Measurements from ENCODE around the gene JAKMIP1. TPM values are rescaled to one million over a fixed set of nuclear protein-coding genes. Genes with fewer than 3 reads are reported as not detected.
A peak's percentile ranks its signal among the peaks of the same experiment; 100 is the strongest.

The JAKMIP1 gene
- polyA plus RNA-seq, 3 donors from 2014 or later, result 1.2 to 7.9 (median 6.5) TPM

GRCh38 chr4:6204098-6204497 lies 3.7 kb upstream of the JAKMIP1 start:
- H3K4me1 Mint-ChIP-seq, result peaks cover 11 to 14% of the 10 kb centered on the region in 2 donors
- peaks cover 0 to 4% (median 0%) of the 10 kb centered on the region in 6 donors for H3K9me3 Mint-ChIP-seq
- H3K36me3 Mint-ChIP-seq, result no peaks in the 10 kb centered on the region
- no peak for DNase-seq
- no peak overlapping the region for H3K4me3 Mint-ChIP-seq
- H3K27ac Mint-ChIP-seq, result no peak overlapping the region
- peaks cover 1 to 9% (median 7%) of the 10 kb centered on the region in 3 donors for H3K27me3 Mint-ChIP-seq (ENCODE audit: low read depth in 3 of 3)

DNA sequence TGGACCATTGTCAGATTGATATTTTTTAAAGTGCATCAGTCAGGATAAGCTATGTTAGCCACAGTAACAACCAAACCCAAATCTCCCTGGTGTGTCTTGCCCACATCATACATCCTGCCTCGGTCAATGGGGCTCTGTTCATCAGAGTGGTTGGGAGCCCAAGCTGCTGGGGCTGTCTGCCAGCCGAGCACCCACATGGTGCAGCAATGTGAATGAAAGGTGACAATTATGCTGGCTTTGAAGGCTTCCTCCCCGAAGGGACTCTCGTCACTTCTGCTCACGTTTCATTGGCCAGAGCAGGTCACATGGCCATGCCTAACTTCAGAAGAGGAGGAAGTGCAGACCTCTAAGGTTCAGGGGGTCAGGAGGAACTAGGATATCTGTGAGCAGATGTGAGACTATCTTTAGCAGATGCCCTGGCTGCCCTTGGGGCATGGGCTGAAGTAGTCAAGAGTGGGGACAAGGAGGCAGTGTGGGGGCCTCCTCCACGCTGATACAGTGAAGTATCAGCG lies 1.3 kb upstream of the JAKMIP1 start:
- peaks cover 0 to 4% (median 0%) of the 10 kb centered on the region in 6 donors for H3K9me3 Mint-ChIP-seq
- peaks cover 4 to 14% (median 8%) of the 10 kb centered on the region in 3 donors for H3K27me3 Mint-ChIP-seq (ENCODE audit: low read depth in 3 of 3)
- H3K36me3 Mint-ChIP-seq, result no peaks in the 10 kb centered on the region
- DNase-seq, result peak in 2 of 3 donors; percentile 33 to 66
- peaks cover 31 to 36% of the 10 kb centered on the region in 2 donors for H3K4me1 Mint-ChIP-seq
- H3K4me3 Mint-ChIP-seq, result peak overlapping the region; percentile 63 to 80 (median 76)
- H3K27ac Mint-ChIP-seq, result peak overlapping the region; percentile 39 to 93 (median 72)

GRCh38 chr4:6200922-6201362 lies 593 bp upstream of the JAKMIP1 start:
- Mint-ChIP-seq H3K27ac (peak overlapping the region in 5 of 6 donors; percentile 39 to 93 (median 71)), H3K36me3 (no peaks in the 10 kb centered on the region), H3K4me1 (peaks cover 33 to 36% of the 10 kb centered on the region in 2 donors), H3K9me3 (peaks cover 0 to 4% (median 0%) of the 10 kb centered on the region in 6 donors), H3K4me3 (peak overlapping the region; percentile 63 to 80 (median 76)), H3K27me3 (ENCODE audit: low read depth in 3 of 3) (peaks cover 4 to 14% (median 8%) of the 10 kb centered on the region in 3 donors)
- DNase-seq, result peak in 2 of 3 donors; percentile 11 to 37

DNA sequence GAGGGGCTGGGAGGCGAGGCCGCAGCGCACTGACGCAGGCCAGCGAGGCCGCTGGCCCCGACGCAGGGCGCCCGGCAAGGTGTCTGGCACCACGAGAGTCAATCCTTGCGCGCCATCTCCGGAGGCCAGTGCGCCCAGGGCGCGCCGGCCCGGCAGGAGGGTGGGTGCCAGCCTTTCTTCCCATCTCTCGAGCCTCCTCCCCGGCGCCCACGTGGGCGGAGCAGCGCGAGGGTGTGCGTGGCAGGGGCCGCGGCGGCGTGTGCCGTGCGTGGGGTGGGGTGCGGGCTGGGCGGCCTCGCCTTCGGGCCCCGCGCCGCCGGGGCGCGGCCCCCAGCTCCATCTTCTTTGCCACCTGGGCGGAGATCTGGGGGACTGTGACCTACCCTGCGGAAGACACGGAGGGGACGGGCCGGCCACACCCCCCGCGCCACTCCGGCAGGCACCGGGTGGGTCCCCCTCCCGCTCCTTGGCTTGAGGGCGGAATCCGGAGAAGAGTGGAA lies 877 bp downstream of the JAKMIP1 start:
- peaks cover 6 to 14% (median 10%) of the 10 kb centered on the region in 3 donors for H3K27me3 Mint-ChIP-seq (ENCODE audit: low read depth in 3 of 3)
- H3K4me1 Mint-ChIP-seq, result peaks cover 36 to 39% of the 10 kb centered on the region in 2 donors
- H3K4me3 Mint-ChIP-seq, result peak overlapping the region in 4 of 5 donors; percentile 69 to 88 (median 80)
- peak in 1 of 3 donors; percentile 12 for DNase-seq
- no peaks in the 10 kb centered on the region for H3K36me3 Mint-ChIP-seq
- peaks cover 0 to 4% (median 0%) of the 10 kb centered on the region in 6 donors for H3K9me3 Mint-ChIP-seq
- peak overlapping the region in 4 of 6 donors; percentile 70 to 96 (median 92) for H3K27ac Mint-ChIP-seq

- peaks cover 0 to 1% (median 0%) of the 10 kb centered on the region in 3 donors for H3K36me3 Mint-ChIP-seq
- peak overlapping the region; percentile 70 to 96 (median 92) for H3K27ac Mint-ChIP-seq
- peak in 2 of 3 donors; percentile 27 to 61 for DNase-seq
- peaks cover 0 to 4% (median 0%) of the 10 kb centered on the region in 6 donors for H3K9me3 Mint-ChIP-seq
- peak overlapping the region; percentile 69 to 88 (median 76) for H3K4me3 Mint-ChIP-seq
- peaks cover 4 to 14% (median 10%) of the 10 kb centered on the region in 3 donors for H3K27me3 Mint-ChIP-seq (ENCODE audit: low read depth in 3 of 3)
- H3K4me1 Mint-ChIP-seq, result peaks cover 36 to 39% of the 10 kb centered on the region in 2 donors
Measured at GRCh38 chr4:6198768-6199421, 1.5 kb downstream of the JAKMIP1 start.

DNA sequence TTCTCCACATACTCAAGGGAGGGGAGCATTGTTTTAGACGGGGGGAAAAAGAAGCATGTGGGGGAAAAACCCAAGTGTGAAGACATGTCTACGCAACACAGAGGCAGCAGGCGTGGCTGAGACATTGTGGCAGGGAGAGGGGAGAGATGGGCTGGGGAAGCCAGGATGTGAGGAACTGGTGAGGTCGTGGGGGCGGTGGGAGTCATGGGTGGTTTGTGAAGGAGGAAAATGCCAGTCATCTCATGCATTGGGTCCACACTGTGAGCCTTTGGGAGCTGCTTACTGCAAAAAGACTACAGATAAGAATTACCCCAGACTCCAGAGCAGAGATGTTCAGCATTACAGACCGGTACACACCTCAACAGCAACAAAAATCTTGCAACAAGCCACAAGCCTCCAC lies 2.1 kb downstream of the JAKMIP1 start:
- Mint-ChIP-seq H3K36me3 (peaks cover 0 to 6% (median 4%) of the 10 kb centered on the region in 3 donors), H3K4me1 (peaks cover 36 to 39% of the 10 kb centered on the region in 2 donors), H3K27ac (peak overlapping the region; percentile 70 to 96 (median 92)), H3K27me3 (ENCODE audit: low read depth in 3 of 3) (peaks cover 4 to 15% (median 10%) of the 10 kb centered on the region in 3 donors), H3K4me3 (peak overlapping the region; percentile 69 to 88 (median 76)), H3K9me3 (peaks cover 0 to 4% (median 0%) of the 10 kb centered on the region in 6 donors)
- peak; percentile 47 to 79 (median 55) for DNase-seq

DNA sequence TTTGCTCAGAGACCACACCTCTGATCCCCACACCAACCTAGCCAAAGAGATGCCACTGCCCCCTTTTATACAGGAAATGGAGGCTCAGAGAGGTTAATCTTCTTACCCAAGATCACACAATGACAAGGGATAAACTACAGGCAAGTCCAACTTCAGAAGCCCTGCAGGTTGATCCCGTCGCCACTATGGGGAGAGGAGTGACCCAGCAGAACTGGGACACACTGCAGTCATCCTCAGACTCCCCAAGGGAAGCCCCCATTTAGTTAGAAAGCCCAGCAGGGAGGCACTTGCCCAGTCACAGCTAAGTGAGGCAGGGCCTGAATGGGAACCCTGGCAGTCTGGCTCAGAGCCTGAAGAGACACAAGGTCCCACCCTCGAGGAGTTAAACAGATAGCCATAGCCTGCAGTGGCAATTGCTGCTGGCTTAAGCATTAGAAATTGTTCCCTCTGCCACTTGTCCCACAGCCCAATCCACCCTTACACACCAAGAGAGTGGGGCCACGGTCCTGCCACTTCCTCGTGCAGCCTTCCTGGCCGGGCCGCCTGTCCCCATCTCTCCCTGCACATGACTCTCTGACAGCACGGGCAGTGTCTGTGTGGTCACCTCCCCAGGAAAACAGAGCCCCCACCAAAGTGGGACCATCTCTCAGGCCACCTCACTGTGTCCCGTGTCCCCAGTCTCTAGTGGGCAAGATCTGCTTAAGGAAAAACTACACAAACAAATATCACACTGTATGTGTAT lies 2.7 kb downstream of the JAKMIP1 start:
- no peak for DNase-seq
- H3K27ac Mint-ChIP-seq, result peak overlapping the region; percentile 70 to 96 (median 92)
- peaks cover 0 to 6% (median 4%) of the 10 kb centered on the region in 3 donors for H3K36me3 Mint-ChIP-seq
- peaks cover 36 to 39% of the 10 kb centered on the region in 2 donors for H3K4me1 Mint-ChIP-seq
- peak overlapping the region; percentile 69 to 88 (median 76) for H3K4me3 Mint-ChIP-seq
- peaks cover 4 to 18% (median 10%) of the 10 kb centered on the region in 3 donors for H3K27me3 Mint-ChIP-seq (ENCODE audit: low read depth in 3 of 3)
- H3K9me3 Mint-ChIP-seq, result peaks cover 0 to 4% (median 0%) of the 10 kb centered on the region in 6 donors

- peaks cover 0 to 9% (median 4%) of the 10 kb centered on the region in 3 donors for H3K36me3 Mint-ChIP-seq
- peaks cover 0 to 4% (median 0%) of the 10 kb centered on the region in 6 donors for H3K9me3 Mint-ChIP-seq
- H3K4me3 Mint-ChIP-seq, result peak overlapping the region in 1 of 5 donors; percentile 14
- H3K4me1 Mint-ChIP-seq, result peaks cover 34 to 39% of the 10 kb centered on the region in 2 donors
- peaks cover 4 to 19% (median 10%) of the 10 kb centered on the region in 3 donors for H3K27me3 Mint-ChIP-seq (ENCODE audit: low read depth in 3 of 3)
- DNase-seq, result no peak
- H3K27ac Mint-ChIP-seq, result peak overlapping the region in 4 of 6 donors; percentile 89 to 96 (median 95)
Measured at GRCh38 chr4:6196871-6197270, 3.5 kb downstream of the JAKMIP1 start.

DNA sequence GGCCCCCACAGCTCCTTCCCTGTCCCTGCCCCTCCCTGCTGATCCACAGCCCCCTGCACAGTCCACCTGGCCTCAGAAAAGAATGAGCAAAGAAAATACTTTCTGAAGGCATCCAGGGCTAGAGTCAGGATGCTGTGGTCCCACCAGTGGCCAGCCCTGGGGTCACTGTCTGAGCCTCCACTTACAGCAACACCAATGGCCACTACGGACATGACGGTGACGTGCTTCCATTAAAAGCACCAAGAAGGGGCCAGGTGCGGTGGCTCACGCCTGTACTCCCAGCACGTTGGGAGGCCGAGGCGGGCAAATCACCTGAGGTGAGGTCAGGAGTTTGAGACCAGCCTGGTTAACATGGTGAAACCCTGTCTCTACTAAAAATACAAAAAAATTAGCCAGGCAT lies 4.0 kb downstream of the JAKMIP1 start:
- DNase-seq, result no peak
- Mint-ChIP-seq H3K4me3 (peak overlapping the region in 1 of 5 donors; percentile 21), H3K4me1 (peaks cover 29 to 34% of the 10 kb centered on the region in 2 donors), H3K36me3 (peaks cover 0 to 9% (median 4%) of the 10 kb centered on the region in 3 donors), H3K9me3 (peaks cover 0 to 3% (median 0%) of the 10 kb centered on the region in 6 donors), H3K27ac (peak overlapping the region in 1 of 6 donors; percentile 49), H3K27me3 (ENCODE audit: low read depth in 3 of 3) (peaks cover 4 to 18% (median 10%) of the 10 kb centered on the region in 3 donors)

- Mint-ChIP-seq H3K4me1 (peaks cover 24 to 29% of the 10 kb centered on the region in 2 donors), H3K36me3 (peaks cover 0 to 9% (median 4%) of the 10 kb centered on the region in 3 donors), H3K4me3 (peak overlapping the region in 1 of 5 donors; percentile 6), H3K27me3 (ENCODE audit: low read depth in 3 of 3) (peaks cover 4 to 16% (median 5%) of the 10 kb centered on the region in 3 donors), H3K27ac (peak overlapping the region in 1 of 6 donors; percentile 49), H3K9me3 (no peaks in the 10 kb centered on the region)
- no peak for DNase-seq
Measured at GRCh38 chr4:6195602-6196319, 4.6 kb downstream of the JAKMIP1 start.

GRCh38 chr4:6194458-6195195 lies 5.7 kb downstream of the JAKMIP1 start:
- H3K36me3 Mint-ChIP-seq, result peaks cover 0 to 9% (median 4%) of the 10 kb centered on the region in 3 donors
- DNase-seq, result no peak
- H3K27ac Mint-ChIP-seq, result no peak overlapping the region
- H3K4me1 Mint-ChIP-seq, result peaks cover 24 to 28% of the 10 kb centered on the region in 2 donors
- H3K9me3 Mint-ChIP-seq, result no peaks in the 10 kb centered on the region
- H3K27me3 Mint-ChIP-seq (ENCODE audit: low read depth in 3 of 3), result peaks cover 4 to 14% (median 4%) of the 10 kb centered on the region in 3 donors
- no peak overlapping the region for H3K4me3 Mint-ChIP-seq

GRCh38 chr4:6193399-6193798 lies 7.0 kb downstream of the JAKMIP1 start:
- peaks cover 2 to 11% (median 5%) of the 10 kb centered on the region in 3 donors for H3K27me3 Mint-ChIP-seq (ENCODE audit: low read depth in 3 of 3)
- no peak for DNase-seq
- H3K27ac Mint-ChIP-seq, result peak overlapping the region in 1 of 6 donors; percentile 55
- no peaks in the 10 kb centered on the region for H3K9me3 Mint-ChIP-seq
- peaks cover 16 to 20% of the 10 kb centered on the region in 2 donors for H3K4me1 Mint-ChIP-seq
- peaks cover 1 to 11% (median 4%) of the 10 kb centered on the region in 3 donors for H3K36me3 Mint-ChIP-seq
- no peak overlapping the region for H3K4me3 Mint-ChIP-seq
